IPS-15b (cell line): Measurements from ENCODE around the gene INF2.
"Not testable (repeated sequence)": the region's sequence is repeated elsewhere in the genome, so short reads cannot be mapped to it uniquely, and the experiment has no call there.

Experiments used
- H3K27me3 ChIP-seq: one replicate; pipeline ENCODE4 v1.6.1; 2013; ENCODE audit warnings: low read length; ENCODE audit not compliant: control insufficient read depth, insufficient read depth
- H3K36me3 ChIP-seq: one replicate; pipeline ENCODE4 v1.6.1; 2013; ENCODE audit warnings: low read length; ENCODE audit not compliant: control insufficient read depth, insufficient read depth
- H3K4me1 ChIP-seq: one replicate; pipeline ENCODE4 v1.6.1; 2013; ENCODE audit warnings: mild to moderate bottlenecking, low read length; ENCODE audit not compliant: control insufficient read depth, insufficient read depth
- H3K4me3 ChIP-seq: one replicate; pipeline ENCODE4 v1.5.1; 2013; ENCODE audit warnings: low read depth, low read length
- H3K9ac ChIP-seq: one replicate; pipeline ENCODE4 v1.6.1; 2013; ENCODE audit warnings: low read depth, mild to moderate bottlenecking, low read length
- H3K9me3 ChIP-seq: one replicate; pipeline ENCODE4 v1.6.1; 2013; ENCODE audit warnings: mild to moderate bottlenecking, low read length; ENCODE audit not compliant: control insufficient read depth, insufficient read depth

INF2 gene

GRCh38 chr14:104650981-104651875 lies 38.2 kb upstream of the INF2 start:
- Histone ChIP-seq H3K4me1 (no peaks in the 10 kb centered on the region), H3K27me3 (peaks cover 8% of the 10 kb centered on the region), H3K9me3 (peaks cover 13% of the 10 kb centered on the region), H3K9ac (no peak overlapping the region), H3K36me3 (peaks cover 3% of the 10 kb centered on the region), H3K4me3 (no peak overlapping the region)

DNA sequence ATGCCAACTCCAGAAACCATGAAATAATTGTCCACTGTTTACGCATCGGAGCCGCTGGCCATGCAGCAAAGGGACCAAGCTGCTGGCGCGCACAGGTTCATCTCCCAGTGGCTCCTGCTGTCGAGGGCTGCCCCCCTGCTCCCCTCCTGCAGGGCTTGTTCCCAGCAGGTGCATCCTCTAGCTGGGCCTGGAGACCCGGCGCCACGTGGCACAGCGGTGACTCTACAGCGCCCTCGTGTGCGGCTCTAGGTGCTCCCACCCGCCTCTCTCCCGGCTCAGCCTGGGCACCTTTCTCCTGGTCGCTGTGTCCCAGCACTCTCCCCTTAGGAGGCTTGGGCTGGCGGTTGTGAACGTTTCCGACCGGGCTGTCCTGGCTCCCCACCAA lies 37.5 kb upstream of the INF2 start:
- H3K9ac ChIP-seq, result no peak overlapping the region
- no peak overlapping the region for H3K4me3 ChIP-seq
- peaks cover 3% of the 10 kb centered on the region for H3K36me3 ChIP-seq
- no peaks in the 10 kb centered on the region for H3K4me1 ChIP-seq
- peaks cover 8% of the 10 kb centered on the region for H3K27me3 ChIP-seq
- H3K9me3 ChIP-seq, result peaks cover 13% of the 10 kb centered on the region

GRCh38 chr14:104652386-104652785 lies 37.0 kb upstream of the INF2 start:
- H3K36me3 ChIP-seq, result peaks cover 3% of the 10 kb centered on the region
- H3K9me3 ChIP-seq, result peaks cover 13% of the 10 kb centered on the region
- H3K27me3 ChIP-seq, result peaks cover 8% of the 10 kb centered on the region
- H3K9ac ChIP-seq, result no peak overlapping the region
- no peaks in the 10 kb centered on the region for H3K4me1 ChIP-seq
- no peak overlapping the region for H3K4me3 ChIP-seq

GRCh38 chr14:104653130-104653920 lies 36.1 kb upstream of the INF2 start:
- H3K9ac ChIP-seq, H3K36me3 ChIP-seq, H3K27me3 ChIP-seq, H3K4me3 ChIP-seq, H3K4me1 ChIP-seq: not testable (repeated sequence)
- H3K9me3 ChIP-seq, result peaks cover 13% of the 10 kb centered on the region

- Histone ChIP-seq H3K27me3 (peaks cover 8% of the 10 kb centered on the region), H3K9ac (no peak overlapping the region), H3K9me3 (peaks cover 13% of the 10 kb centered on the region), H3K4me3 (no peak overlapping the region), H3K36me3 (peaks cover 3% of the 10 kb centered on the region), H3K4me1 (no peaks in the 10 kb centered on the region)
Observed at GRCh38 chr14:104654119-104654518, 35.3 kb upstream of the INF2 start.

DNA sequence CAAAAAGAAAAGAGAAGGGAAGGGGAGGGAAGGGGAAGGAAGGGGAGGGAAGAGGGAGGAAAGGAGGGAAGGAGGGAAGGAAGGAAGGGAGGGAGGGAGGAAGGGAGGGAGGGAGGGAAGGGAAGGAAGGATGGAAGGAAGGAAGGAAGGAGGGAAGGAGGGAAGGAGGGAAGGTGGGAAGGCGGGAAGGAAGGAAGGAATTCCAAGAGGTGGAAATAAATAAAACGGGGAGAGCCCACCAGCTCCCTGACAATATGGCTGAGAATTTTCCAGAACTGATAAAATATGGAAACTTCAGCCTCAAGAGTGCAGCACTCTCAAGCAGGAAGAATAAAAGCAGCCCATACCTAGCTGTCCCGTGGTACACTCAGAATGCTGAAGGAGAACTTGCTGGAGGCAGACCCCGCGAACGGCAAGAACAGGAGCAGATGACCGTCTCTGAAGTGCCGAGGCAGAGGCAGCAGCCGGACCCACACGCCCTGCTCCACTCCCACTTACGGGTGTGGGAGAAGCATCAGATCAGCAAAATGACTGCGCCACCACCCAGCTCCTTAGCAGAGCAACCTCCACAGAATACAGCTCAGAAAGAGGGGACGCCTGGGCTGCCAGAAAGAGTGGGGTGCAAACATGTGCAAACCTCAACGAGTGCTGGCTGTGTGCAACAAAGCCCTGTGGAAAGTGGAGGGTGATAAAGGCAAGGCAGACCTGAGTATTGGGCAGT lies 34.1 kb upstream of the INF2 start:
- Histone ChIP-seq H3K4me3 (no peak overlapping the region), H3K9me3 (peaks cover 13% of the 10 kb centered on the region), H3K9ac (no peak overlapping the region), H3K36me3 (peaks cover 3% of the 10 kb centered on the region), H3K4me1 (no peaks in the 10 kb centered on the region), H3K27me3 (peaks cover 2% of the 10 kb centered on the region)

DNA sequence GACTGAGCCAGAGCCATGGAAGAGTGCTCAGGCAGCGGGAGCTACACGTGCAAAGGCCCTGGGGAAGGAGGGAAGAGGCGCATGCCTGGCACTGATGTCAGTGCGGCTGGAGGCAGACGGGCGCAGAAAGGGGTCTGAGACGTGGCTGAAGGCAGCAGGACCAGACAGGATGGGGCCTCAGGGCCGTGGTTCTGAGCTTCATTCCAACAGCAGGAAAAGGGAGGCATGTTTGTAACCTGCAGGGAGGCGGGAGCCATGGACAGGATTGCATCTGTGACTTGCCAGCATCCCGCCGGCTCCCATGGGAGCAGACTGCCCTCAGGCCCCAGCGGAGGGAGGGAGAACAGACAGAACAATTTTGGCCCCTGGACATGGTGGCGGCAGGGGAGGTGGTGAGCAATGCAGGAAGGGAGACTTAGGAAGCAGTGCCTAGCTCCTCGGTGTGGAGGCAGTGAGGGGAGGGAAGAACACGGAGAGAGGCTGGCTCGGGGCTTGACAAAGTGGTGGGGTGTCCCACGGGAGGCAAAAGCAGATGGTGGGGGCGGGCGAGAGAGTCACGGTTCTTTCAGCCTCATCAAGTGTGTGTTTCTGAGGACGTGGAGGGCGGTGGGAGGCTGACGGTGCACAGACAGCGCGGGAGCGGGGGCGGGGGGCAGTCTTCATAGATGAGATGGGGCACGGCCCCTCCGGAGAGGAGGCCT lies 33.3 kb upstream of the INF2 start:
- no peak overlapping the region for H3K4me3 ChIP-seq
- H3K9me3 ChIP-seq, result peaks cover 13% of the 10 kb centered on the region
- no peak overlapping the region for H3K9ac ChIP-seq

DNA sequence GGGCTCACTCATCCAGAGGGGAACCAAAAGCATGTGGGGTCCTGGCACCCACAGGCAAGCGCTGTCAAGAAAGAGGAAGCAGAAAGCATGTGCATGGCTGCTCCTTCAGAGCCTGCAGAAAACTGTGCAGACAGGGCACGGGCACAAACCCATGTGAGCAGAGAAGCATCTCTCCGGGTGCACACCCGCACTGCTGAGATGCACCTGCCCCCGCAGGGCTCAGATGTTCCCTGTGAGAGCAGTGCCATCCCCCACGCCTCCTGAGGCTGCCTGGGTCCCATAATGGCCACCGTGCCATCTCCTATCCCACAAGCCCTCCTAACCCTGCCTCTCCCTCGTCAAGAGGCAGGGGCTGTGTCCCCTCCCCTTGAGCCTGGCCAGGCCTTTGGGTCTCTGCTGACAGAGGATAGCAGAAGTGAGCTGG lies 32.3 kb upstream of the INF2 start:
- Histone ChIP-seq H3K36me3 (peaks cover 3% of the 10 kb centered on the region), H3K27me3 (peaks cover 2% of the 10 kb centered on the region), H3K9ac (no peak overlapping the region), H3K4me3 (no peak overlapping the region), H3K9me3 (peaks cover 13% of the 10 kb centered on the region), H3K4me1 (no peaks in the 10 kb centered on the region)

More for the DNA sequence above, 33.3 kb upstream of the INF2 start:
- no peaks in the 10 kb centered on the region for H3K4me1 ChIP-seq
- H3K36me3 ChIP-seq, result peaks cover 3% of the 10 kb centered on the region
- H3K27me3 ChIP-seq, result peaks cover 2% of the 10 kb centered on the region

DNA sequence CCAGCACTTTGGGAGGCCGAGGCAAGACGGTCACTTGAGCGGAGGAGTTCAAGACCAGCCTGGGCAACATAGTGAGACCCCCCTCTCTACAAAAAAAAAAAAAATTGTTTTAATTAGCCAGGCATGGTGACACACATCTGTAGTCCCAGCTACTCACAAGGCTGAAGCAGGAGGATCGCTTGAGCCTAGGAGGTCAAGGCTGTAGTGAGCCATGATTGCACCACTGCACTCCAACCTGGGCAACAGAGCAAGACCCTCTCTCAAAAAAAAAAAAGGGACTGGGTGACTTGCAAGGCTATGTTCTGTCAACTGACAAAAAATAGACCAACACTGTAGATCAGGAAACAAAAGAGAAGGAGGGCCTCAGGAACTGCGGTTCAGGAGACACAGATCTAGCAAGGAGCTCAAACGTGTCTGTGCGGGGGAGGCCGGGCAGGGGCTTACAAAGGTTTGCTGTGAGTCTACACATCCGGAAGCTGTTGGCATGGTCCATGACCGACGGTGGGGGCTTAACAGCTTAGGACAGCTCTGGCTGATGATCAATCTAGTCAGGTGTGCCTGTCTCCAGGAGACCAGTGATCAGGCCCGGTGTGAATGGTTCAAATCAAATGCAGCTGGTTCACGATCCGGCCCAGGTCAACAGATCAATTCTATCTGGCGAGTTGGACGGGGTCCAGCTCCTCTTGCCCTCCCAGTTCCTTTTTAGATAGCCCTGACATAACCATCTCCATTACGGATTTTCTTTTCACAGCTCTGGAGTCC lies 31.7 kb upstream of the INF2 start:
- Histone ChIP-seq H3K9me3 (peaks cover 6% of the 10 kb centered on the region), H3K9ac (no peak overlapping the region), H3K4me3 (no peak overlapping the region)

GRCh38 chr14:104658325-104658712 lies 31.1 kb upstream of the INF2 start:
- Histone ChIP-seq H3K36me3 (no peaks in the 10 kb centered on the region), H3K4me1 (no peaks in the 10 kb centered on the region), H3K9ac (no peak overlapping the region), H3K4me3 (no peak overlapping the region), H3K9me3 (peaks cover 4% of the 10 kb centered on the region), H3K27me3 (peaks cover 2% of the 10 kb centered on the region)

More for the DNA sequence above, 31.7 kb upstream of the INF2 start:
- Histone ChIP-seq H3K4me1 (no peaks in the 10 kb centered on the region), H3K36me3 (no peaks in the 10 kb centered on the region), H3K27me3 (peaks cover 2% of the 10 kb centered on the region)
